ENCODE results near the gene SLCO2A1.

Gene SLCO2A1

GRCh38 chr3:134060561-134061385 is 31.0 kb upstream of the SLCO2A1 start:
- DNase-seq (ENCODE audit: low spot score), result no peak

- no peak for DNase-seq (ENCODE audit: low spot score)
Measured at GRCh38 chr3:134059671-134060560, 30.2 kb upstream of the SLCO2A1 start.

DNA sequence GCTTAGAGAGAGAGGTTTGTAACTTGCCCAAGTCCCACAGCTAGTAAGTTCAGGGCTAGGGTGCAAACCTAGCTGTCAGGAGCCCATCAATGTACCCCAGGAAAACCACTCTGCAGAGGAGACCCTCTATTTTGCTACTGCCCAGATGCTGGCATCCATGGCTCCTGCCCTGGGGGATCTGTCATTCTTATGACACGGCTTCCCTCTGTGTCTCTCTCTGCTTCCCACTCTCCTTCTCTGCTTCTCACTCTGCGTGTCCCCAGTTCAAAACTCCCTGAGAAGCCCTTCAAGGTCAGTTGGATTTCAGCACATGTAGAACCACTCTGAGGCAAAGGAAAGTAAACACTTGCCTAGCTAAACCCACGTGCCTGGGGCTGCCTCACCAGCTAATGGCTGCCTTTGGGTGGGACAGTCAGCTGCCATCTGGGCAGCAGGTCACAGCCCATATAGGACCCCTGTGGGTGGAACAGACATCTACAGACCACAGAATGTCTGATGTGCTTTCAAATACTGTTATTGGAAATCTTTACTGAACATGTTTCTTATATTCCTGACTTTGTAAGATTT is 29.4 kb upstream of the SLCO2A1 start:
- DNase-seq (ENCODE audit: low spot score), result no peak

DNA sequence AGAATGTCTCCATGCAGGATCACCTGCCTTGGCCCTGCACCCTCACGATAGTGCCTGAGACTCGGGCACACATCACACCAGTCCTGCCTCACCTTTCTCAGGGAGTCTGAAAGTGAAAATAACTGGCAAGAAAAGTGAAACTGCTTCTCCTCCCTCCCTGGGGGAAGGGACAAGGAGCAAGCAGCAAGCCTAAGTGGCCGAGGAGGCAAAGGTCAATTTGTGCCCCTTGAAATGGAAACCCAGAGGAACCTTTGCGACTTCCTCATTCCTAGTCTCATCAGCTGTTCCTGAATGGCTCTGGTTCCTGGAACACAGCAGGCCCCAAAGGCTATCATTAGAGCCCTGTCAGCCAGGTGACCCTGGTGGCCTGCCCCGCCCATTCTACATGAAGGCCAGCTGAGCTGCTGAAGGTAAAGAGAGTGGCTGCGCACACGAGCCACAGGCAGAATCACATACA is 28.0 kb upstream of the SLCO2A1 start:
- DNase-seq (ENCODE audit: low spot score), result no peak

DNA sequence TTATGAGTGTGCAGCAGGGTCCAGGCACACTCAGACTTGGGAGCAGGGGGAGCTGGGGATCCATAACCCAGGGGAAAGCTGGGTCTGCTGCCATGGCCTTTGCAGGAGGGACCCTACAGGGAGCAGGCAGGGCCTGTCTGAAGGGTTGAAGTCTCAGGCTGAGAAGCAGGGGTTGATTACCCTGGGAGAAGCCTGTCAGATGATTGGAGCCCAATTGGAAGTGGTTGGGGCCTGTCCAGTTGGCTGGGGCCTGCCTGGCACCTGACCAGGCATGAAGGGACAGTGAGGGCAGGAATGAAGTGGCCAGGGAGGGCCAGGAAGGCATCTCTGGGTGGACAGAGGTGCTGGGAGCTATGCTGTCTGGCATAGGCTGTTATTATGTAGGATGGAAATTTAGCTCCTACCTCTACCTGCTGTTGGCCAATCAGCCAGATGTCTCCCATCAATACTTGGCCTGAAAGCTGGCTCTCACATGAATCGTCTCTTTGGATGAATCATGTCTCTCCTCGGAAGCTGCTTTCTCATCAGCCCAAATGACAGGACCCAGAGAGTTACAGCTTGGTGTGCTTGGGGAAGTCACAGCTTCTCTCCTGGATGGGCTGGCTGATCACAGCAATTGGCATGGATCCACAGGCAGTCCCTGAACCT is 27.4 kb upstream of the SLCO2A1 start:
- no peak for DNase-seq (ENCODE audit: low spot score)

DNA sequence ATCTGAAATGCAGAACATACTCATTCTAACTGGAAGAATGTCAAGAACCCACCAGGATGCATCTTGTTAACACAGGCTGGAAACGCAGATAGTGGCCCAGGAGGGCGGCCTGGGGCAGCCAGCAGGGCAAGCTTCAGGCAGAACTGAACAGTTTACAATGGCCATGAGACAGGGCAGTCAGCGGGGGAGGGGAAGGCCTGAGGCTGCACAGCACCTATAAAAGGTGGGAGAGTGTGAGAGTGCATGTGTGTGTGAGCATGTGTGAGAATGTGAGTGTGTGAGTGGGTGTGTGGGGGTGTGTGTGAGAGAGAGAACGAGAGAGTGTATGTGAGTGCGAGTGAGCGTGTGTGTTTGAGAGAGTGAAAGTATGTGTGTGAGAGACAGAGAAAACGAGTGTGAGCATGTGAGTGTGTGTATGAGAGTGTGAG is 26.8 kb upstream of the SLCO2A1 start:
- no peak for DNase-seq (ENCODE audit: low spot score)

- DNase-seq (ENCODE audit: low spot score), result no peak
Measured at GRCh38 chr3:134055661-134056060, 25.9 kb upstream of the SLCO2A1 start.

- no peak for DNase-seq (ENCODE audit: low spot score)
Measured at GRCh38 chr3:134054881-134055280, 25.2 kb upstream of the SLCO2A1 start.

DNA sequence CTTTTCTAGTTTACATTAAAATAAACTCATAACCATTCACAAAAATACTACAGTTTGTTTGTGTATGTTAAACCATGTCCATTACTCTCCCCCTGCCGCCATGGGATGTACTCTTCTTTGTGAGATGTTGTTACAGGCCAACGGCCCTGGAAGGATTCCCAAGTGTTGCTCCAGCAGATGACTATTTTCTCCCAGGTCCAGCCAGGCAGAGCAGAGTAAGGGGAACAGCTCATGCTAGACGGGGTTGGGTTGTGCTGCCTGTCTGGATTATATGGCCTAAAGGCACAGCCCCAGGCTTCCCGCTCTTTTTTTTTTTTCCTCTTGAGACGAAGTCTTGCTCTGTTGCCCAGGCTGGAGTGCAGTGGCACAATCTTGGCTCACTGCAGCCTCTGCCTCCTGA is 24.5 kb upstream of the SLCO2A1 start:
- no peak for DNase-seq (ENCODE audit: low spot score)

- no peak for DNase-seq (ENCODE audit: low spot score)
Measured at GRCh38 chr3:134052370-134052769, 22.6 kb upstream of the SLCO2A1 start.

DNA sequence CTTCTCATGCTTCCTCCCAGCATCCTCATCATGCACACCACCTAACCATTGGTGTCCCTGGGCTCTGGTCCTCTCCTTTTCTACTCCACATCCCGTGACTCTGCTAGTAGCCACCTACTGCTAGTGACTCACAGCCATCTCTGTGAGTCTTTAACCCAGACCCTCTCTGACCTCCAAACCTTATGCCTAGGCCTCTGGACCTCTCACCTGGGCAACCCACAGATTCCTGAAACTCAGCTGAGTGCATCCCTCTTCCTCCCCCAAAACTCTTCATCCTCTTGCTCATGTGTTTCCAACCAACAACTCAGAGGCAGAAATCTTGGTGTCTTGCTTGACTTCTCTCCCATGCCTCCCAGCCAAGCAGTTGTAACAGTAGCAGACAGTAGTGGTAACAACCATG is 20.0 kb upstream of the SLCO2A1 start:
- DNase-seq (ENCODE audit: low spot score), result no peak

- DNase-seq (ENCODE audit: low spot score), result no peak
Measured at GRCh38 chr3:134048278-134048996, 18.7 kb upstream of the SLCO2A1 start.

- no peak for DNase-seq (ENCODE audit: low spot score)
Measured at GRCh38 chr3:134044459-134044858, 14.7 kb upstream of the SLCO2A1 start.

DNA sequence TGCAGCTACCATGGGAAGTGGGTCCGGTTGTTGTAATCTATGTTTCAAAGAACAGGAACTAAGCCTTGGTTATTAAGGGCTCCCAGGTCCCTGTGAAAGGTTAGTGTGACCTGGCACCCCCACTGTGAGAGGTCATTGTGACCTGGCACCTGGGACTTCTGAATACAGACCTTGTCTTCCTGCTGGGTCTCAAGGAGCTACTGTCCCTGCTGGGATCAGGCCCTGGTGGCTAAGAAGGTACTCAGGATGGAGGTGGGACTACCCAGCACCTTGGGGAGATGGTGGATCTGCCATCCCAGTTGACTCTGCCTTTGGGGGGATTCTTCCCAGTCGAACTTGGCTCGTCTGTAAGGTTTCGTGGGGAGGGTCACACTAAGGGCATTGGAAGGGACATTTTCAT is 10.3 kb upstream of the SLCO2A1 start:
- DNase-seq (ENCODE audit: low spot score), result no peak

DNA sequence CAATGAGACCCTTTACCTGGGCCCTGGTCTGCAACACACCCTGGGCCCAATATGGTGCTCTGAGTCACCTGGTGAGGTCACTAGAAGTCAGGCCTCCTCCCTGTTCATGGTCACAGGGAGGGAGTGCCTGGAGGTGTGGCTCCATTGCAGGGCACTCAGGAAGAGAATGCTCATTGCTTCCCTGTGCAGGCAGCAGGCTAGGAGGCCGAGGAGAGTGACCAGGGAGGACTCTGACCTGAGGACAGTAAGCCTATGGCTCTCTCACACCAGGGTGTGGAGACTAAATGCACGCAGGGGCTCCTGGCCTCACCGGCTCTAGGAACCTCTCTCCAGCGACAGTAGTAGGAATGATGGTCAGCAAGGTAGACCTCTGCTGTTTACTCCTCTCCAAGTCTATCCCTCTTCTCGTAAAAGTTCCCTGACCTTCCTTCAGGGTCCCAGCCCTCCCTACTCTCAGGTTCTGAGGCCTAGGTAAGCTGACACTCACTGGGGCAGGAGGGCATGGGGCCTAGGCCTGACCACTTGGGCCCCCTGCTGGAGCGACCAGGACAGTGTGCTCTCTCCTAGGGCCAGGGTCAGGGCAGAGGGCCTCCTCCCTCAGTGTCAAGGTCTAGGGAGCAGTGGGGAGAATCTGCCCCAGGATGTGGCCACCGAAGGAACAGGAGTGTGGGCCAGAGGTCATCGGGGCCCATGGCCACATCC is 9.6 kb upstream of the SLCO2A1 start:
- DNase-seq (ENCODE audit: low spot score), result no peak

- no peak for DNase-seq (ENCODE audit: low spot score)
Measured at GRCh38 chr3:134038716-134039115, 9.0 kb upstream of the SLCO2A1 start.

DNA sequence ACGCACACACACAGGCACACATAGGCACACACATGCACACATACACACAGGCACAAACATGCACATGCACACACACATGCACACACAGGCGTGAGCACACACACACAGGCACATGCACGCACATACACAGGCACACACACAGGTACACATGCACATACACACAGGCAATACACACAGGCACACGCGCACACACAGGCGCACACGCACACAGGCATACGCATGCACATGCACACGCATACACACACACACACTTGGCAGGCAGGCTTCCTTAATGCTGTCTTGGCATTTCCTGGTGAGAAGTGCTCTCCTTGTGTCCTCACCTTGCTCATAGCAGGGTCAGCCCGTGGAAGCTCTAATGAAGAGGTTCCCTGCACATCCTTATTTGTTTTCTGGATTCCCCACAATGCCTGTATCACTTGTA is 8.4 kb upstream of the SLCO2A1 start:
- no peak for DNase-seq (ENCODE audit: low spot score)

DNA sequence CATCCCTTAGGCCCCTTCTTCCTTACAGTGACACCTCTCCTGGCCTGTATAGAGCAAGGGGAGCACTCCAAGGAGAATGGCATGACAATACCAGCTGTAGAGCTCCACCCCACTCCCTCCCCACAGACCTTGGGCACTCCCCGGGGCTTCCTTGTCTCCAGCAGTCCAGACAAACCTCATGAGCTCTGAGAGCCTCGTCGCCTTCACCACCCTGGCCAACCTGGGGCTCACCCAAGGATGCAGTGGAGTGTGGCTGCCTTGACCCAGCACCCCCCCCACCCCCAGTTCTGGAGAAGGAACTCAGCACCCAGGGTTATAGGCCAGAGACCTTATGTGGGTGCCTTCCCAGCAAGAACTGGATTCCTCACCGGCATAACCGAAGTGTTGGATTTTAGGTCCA is 7.4 kb upstream of the SLCO2A1 start:
- DNase-seq (ENCODE audit: low spot score), result no peak

- DNase-seq (ENCODE audit: low spot score), result no peak
Measured at GRCh38 chr3:134036291-134036690, 6.6 kb upstream of the SLCO2A1 start.

GRCh38 chr3:134035836-134036235 is 6.1 kb upstream of the SLCO2A1 start:
- no peak for DNase-seq (ENCODE audit: low spot score)
